H54 (cell line): ENCODE results near the gene GRIA1.

ENCODE experiments used
- DNase-seq: peaks from one replicate; pipeline ENCODE4 v3.0.0; 2011; ENCODE audit warnings: low spot score, mixed read lengths; ENCODE audit not compliant: insufficient read length
- FAIRE-seq: peaks from 3 replicates; lab custom pipeline; 2011; peaks lifted over from hg19 to GRCh38; lab: Jason Lieb, UNC
- POLR2A ChIP-seq: IDR thresholded peaks from 2 replicates; pipeline ENCODE4 v1.6.1; 2011; ENCODE audit warnings: low read depth, mild to moderate bottlenecking, low read length

Gene GRIA1

GRCh38 chr5:153584126-153584959 is 93.9 kb downstream of the GRIA1 start:
- no peak for DNase-seq
- FAIRE-seq = no peak
- TF ChIP-seq POLR2A = no peak

- FAIRE-seq (no peak), DNase-seq (no peak)
- no peak for TF ChIP-seq POLR2A
Measured at GRCh38 chr5:153584960-153585359, 94.5 kb downstream of the GRIA1 start.

GRCh38 chr5:153585622-153586277 is 95.3 kb downstream of the GRIA1 start:
- no peak for DNase-seq
- no peak for FAIRE-seq
- TF ChIP-seq POLR2A = no peak

GRCh38 chr5:153592081-153592480 is 101.6 kb downstream of the GRIA1 start:
- no peak for TF ChIP-seq POLR2A
- DNase-seq (no peak), FAIRE-seq (no peak)

GRCh38 chr5:153594785-153595184 is 104.3 kb downstream of the GRIA1 start:
- FAIRE-seq (no peak), DNase-seq (no peak)
- TF ChIP-seq POLR2A = no peak

GRCh38 chr5:153598099-153598498 is 107.6 kb downstream of the GRIA1 start:
- DNase-seq = no peak
- TF ChIP-seq POLR2A = no peak
- FAIRE-seq = no peak

- DNase-seq (no peak), FAIRE-seq (no peak)
- TF ChIP-seq POLR2A = no peak
Measured at GRCh38 chr5:153601377-153601776, 110.9 kb downstream of the GRIA1 start.

GRCh38 chr5:153605386-153605785 is 114.9 kb downstream of the GRIA1 start:
- FAIRE-seq (no peak), DNase-seq (no peak)
- TF ChIP-seq POLR2A = no peak

GRCh38 chr5:153610009-153610408 is 119.5 kb downstream of the GRIA1 start:
- DNase-seq (no peak), FAIRE-seq (no peak)
- no peak for TF ChIP-seq POLR2A

- DNase-seq (no peak), FAIRE-seq (no peak)
- no peak for TF ChIP-seq POLR2A
Measured at GRCh38 chr5:153610811-153611210, 120.3 kb downstream of the GRIA1 start.

GRCh38 chr5:153613144-153613543 is 122.7 kb downstream of the GRIA1 start:
- TF ChIP-seq POLR2A = no peak
- FAIRE-seq (no peak), DNase-seq (no peak)

- TF ChIP-seq POLR2A = no peak
- FAIRE-seq = no peak
- no peak for DNase-seq
Measured at GRCh38 chr5:153613672-153614071, 123.2 kb downstream of the GRIA1 start.

GRCh38 chr5:153617190-153617589 is 126.7 kb downstream of the GRIA1 start:
- DNase-seq (no peak), FAIRE-seq (peak; percentile 69)
- no peak for TF ChIP-seq POLR2A

- FAIRE-seq = no peak
- TF ChIP-seq POLR2A = no peak
- DNase-seq = no peak
Measured at GRCh38 chr5:153618307-153618706, 127.8 kb downstream of the GRIA1 start.

GRCh38 chr5:153618867-153619266 is 128.4 kb downstream of the GRIA1 start:
- TF ChIP-seq POLR2A = no peak
- DNase-seq (no peak), FAIRE-seq (no peak)
